ENCODE data around the gene UBA3. TPM values are rescaled to one million over a fixed set of nuclear protein-coding genes. Genes with fewer than 3 reads are reported as not detected.

Gene UBA3
- polyA plus RNA-seq, 1 experiment: 111 TPM

GRCh38 chr3:69052472-69052898 is 27.7 kb downstream of the UBA3 start:
- H3K9me3 ChIP-seq (ENCODE audit: control insufficient read depth, insufficient read depth, low read length): no peaks in the 10 kb centered on the region; the same call in 1 of the 2 replicates
- peak overlapping the region; percentile 93 for H3K4me3 ChIP-seq (ENCODE audit: low read depth, low read length)
- ChIA-PET CTCF (interaction anchor here (0.6 to 2.4 kb wide), 7 partner anchors 10 to 254 kb away, joined by 3 to 12 read pairs (median 4); partner anchors contain the start of gene EOGT), POLR2A (interaction anchor here (0.8 to 1.1 kb wide), 3 partner anchors 24 to 42 kb away, joined by 4 to 5 read pairs (median 5); no protein-coding TSS in a partner anchor)
- no peaks in the 10 kb centered on the region for H3K27me3 ChIP-seq (ENCODE audit: control insufficient read depth, insufficient read depth, low read length)
- no peak for TF ChIP-seq CTCF (IDR thresholded peaks at IDR 0.05; ENCODE audit: low read depth, low read length)
- no peak for DNase-seq (ENCODE audit: low read depth, low spot score)
- peak overlapping the region; percentile 98 for H3K27ac ChIP-seq (ENCODE audit: low read depth, low read length)

GRCh38 chr3:69051756-69052471 is 28.3 kb downstream of the UBA3 start, which contains the start of gene TMF1:
Gene TMF1, minus strand, starts transcription at chr3:69052333. Its CDS starts 247 bp downstream, at chr3:69052086.
- CTCF ChIA-PET: interaction anchor here (0.6 to 2.4 kb wide), 6 partner anchors 13 to 254 kb away, joined by 3 to 12 read pairs (median 4); partner anchors contain the start of gene EOGT
- POLR2A ChIA-PET: interaction anchor here (0.7 to 1.1 kb wide), 4 partner anchors 24 to 191 kb away, joined by 3 to 5 read pairs (median 4); no protein-coding TSS in a partner anchor

GRCh38 chr3:69048990-69049389 is 31.2 kb downstream of the UBA3 start:
- ChIA-PET POLR2A (no interaction called here), CTCF (interaction anchor here (1.5 kb wide), 1 partner anchor 29 kb away, joined by 6 read pairs; no protein-coding TSS in a partner anchor)
- no peaks in the 10 kb centered on the region for H3K27me3 ChIP-seq (ENCODE audit: control insufficient read depth, insufficient read depth, low read length)
- no peak overlapping the region for H3K27ac ChIP-seq (ENCODE audit: low read depth, low read length)
- TF ChIP-seq CTCF (IDR thresholded peaks at IDR 0.05; ENCODE audit: low read depth, low read length): no peak
- no peak overlapping the region for H3K4me3 ChIP-seq (ENCODE audit: low read depth, low read length)
- no peak for DNase-seq (ENCODE audit: low read depth, low spot score)
- no peaks in the 10 kb centered on the region; the same call in 1 of the 2 replicates for H3K9me3 ChIP-seq (ENCODE audit: control insufficient read depth, insufficient read depth, low read length)

More at GRCh38 chr3:69051756-69052471, 28.3 kb downstream of the UBA3 start, which contains the start of gene TMF1:
- Histone ChIP-seq H3K27me3 (ENCODE audit: control insufficient read depth, insufficient read depth, low read length) (no peaks in the 10 kb centered on the region), H3K27ac (ENCODE audit: low read depth, low read length) (peak within 1 kb of the TSS; percentile 98), H3K4me3 (ENCODE audit: low read depth, low read length) (peak within 1 kb of the TSS; percentile 93), H3K9me3 (ENCODE audit: control insufficient read depth, insufficient read depth, low read length) (no peaks in the 10 kb centered on the region; the same call in 1 of the 2 replicates)
- TF ChIP-seq CTCF (IDR thresholded peaks at IDR 0.05; ENCODE audit: low read depth, low read length): no peak
- DNase-seq (ENCODE audit: low read depth, low spot score): peak; percentile 99

- Histone ChIP-seq H3K4me3 (ENCODE audit: low read depth, low read length) (no peak overlapping the region), H3K9me3 (ENCODE audit: control insufficient read depth, insufficient read depth, low read length) (no peaks in the 10 kb centered on the region), H3K27me3 (ENCODE audit: control insufficient read depth, insufficient read depth, low read length) (no peaks in the 10 kb centered on the region), H3K27ac (ENCODE audit: low read depth, low read length) (no peak overlapping the region)
- no peak for DNase-seq (ENCODE audit: low read depth, low spot score)
- POLR2A ChIA-PET: no interaction called here
- CTCF ChIA-PET: interaction anchor here (1.0 kb wide), 1 partner anchor 24 kb away, joined by 3 read pairs; no protein-coding TSS in a partner anchor
- no peak for TF ChIP-seq CTCF (IDR thresholded peaks at IDR 0.05; ENCODE audit: low read depth, low read length)
These were observed 35.6 kb downstream of the UBA3 start for GRCh38 chr3:69044608-69045007.

GRCh38 chr3:69033470-69033869 is 46.7 kb downstream of the UBA3 start:
- Histone ChIP-seq H3K27me3 (ENCODE audit: control insufficient read depth, insufficient read depth, low read length) (no peaks in the 10 kb centered on the region), H3K4me3 (ENCODE audit: low read depth, low read length) (no peak overlapping the region), H3K9me3 (ENCODE audit: control insufficient read depth, insufficient read depth, low read length) (no peaks in the 10 kb centered on the region), H3K27ac (ENCODE audit: low read depth, low read length) (no peak overlapping the region)
- DNase-seq (ENCODE audit: low read depth, low spot score): no peak
- TF ChIP-seq CTCF (IDR thresholded peaks at IDR 0.05; ENCODE audit: low read depth, low read length): no peak
- CTCF ChIA-PET: no interaction called here
- POLR2A ChIA-PET: no interaction called here
